Loucy (cell line): ENCODE data around the gene IL24.

Experiments
- H2AFZ ChIP-seq: fragments of 200-600 bp; sonication (generic); 2 replicates; pipeline ENCODE4 v1.6.0; 2016; ENCODE audit warnings: antibody characterized with exemption, mild to moderate bottlenecking, low read length, moderate library complexity
- H3F3A ChIP-seq: fragments of 200-600 bp; 2 replicates; pipeline ENCODE4 v1.6.0; 2016; ENCODE audit warnings: antibody characterized with exemption, low read depth, mild to moderate bottlenecking
- H3K27me3 ChIP-seq: fragments of 200-600 bp; sonication (generic); 2 replicates; pipeline ENCODE4 v1.6.1; 2014; ENCODE audit warnings: low read length, mild to moderate bottlenecking; ENCODE audit not compliant: insufficient read depth, poor library complexity, severe bottlenecking
- H3K36me3 ChIP-seq: fragments of 200-600 bp; sonication (generic); 2 replicates; pipeline ENCODE4 v1.6.1; 2016; ENCODE audit warnings: low read length; ENCODE audit not compliant: insufficient read depth
- H3K4me1 ChIP-seq: fragments of 200-600 bp; sonication (generic); 2 replicates; pipeline ENCODE4 v1.5.1; 2014; ENCODE audit warnings: low read length, mild to moderate bottlenecking; ENCODE audit not compliant: insufficient read depth, poor library complexity, severe bottlenecking
- H3K4me2 ChIP-seq: fragments of 200-600 bp; sonication (generic); 2 replicates; pipeline ENCODE4 v1.6.0; 2014; ENCODE audit warnings: antibody characterized with exemption, low read length, low read depth, mild to moderate bottlenecking; ENCODE audit not compliant: poor library complexity, severe bottlenecking
- H3K4me3 ChIP-seq: fragments of 200-600 bp; sonication (generic); 2 replicates; pipeline ENCODE4 v1.5.1; 2014; ENCODE audit warnings: low read length, mild to moderate bottlenecking, mixed read lengths; ENCODE audit not compliant: poor library complexity, severe bottlenecking
- H3K79me2 ChIP-seq: fragments of 200-600 bp; sonication (generic); 2 replicates; pipeline ENCODE4 v1.6.1; 2014; ENCODE audit warnings: low read length; ENCODE audit not compliant: insufficient read depth
- H3K9ac ChIP-seq: fragments of 200-600 bp; sonication (generic); 2 replicates; pipeline ENCODE4 v1.6.0; 2014; ENCODE audit warnings: mild to moderate bottlenecking, low read depth, low read length, moderate library complexity; ENCODE audit not compliant: poor library complexity, severe bottlenecking
- H3K9me2 ChIP-seq: fragments of 200-600 bp; sonication (generic); replicated peaks from 2 replicates; pipeline ENCODE4 v1.6.1; 2016; ENCODE audit warnings: low read depth, low read length, mixed read lengths
- H3K9me3 ChIP-seq: fragments of 200-600 bp; sonication (generic); 2 replicates; pipeline ENCODE4 v1.6.1; 2014; ENCODE audit warnings: mild to moderate bottlenecking, antibody characterized with exemption, low read length, low read depth; ENCODE audit not compliant: insufficient read depth
- H4K20me1 ChIP-seq: fragments of 200-600 bp; sonication (generic); 2 replicates; pipeline ENCODE4 v1.6.0; 2014; ENCODE audit warnings: antibody characterized with exemption, low read length, mild to moderate bottlenecking; ENCODE audit not compliant: insufficient read depth, poor library complexity, severe bottlenecking
- EZH2phosphoT487 ChIP-seq: fragments of 200-600 bp; IDR thresholded peaks from 2 replicates; pipeline ENCODE4 v1.6.1; 2018; ENCODE audit warnings: antibody characterized with exemption, mild to moderate bottlenecking, moderate library complexity, borderline replicate concordance
- TF ChIP-seq, protein P1 (sequence below): fragments of 200-600 bp; sonication (generic); conservative IDR thresholded peaks from 2 replicates; pipeline ENCODE4 v1.5.1; 2014; ENCODE audit warnings: mild to moderate bottlenecking, antibody characterized with exemption, low read length

The IL24 gene

DNA sequence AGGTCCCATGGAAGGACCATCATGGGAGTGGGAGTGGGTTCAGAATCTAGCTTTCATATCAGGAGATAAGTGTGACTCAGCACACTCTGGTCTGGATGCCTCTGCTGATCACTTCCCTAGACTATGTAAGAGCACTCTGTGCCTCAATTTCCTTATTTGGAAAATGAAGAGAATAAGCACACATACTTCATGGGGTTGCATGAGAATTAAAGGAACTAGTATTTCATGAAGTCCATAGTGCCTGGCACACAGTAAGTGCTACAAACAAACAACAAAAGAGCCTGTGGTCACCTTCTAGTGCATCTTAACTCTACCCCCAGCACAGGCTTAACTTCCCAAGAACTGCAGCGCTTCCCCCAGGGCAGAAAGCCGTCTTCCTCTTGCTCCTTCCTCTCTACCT, 41.4 kb upstream of the IL24 start:
- no peak overlapping the region for H3K4me3 ChIP-seq
- H3F3A ChIP-seq = no peaks in the 10 kb centered on the region
- no peak overlapping the region for H2AFZ ChIP-seq
- no peaks in the 10 kb centered on the region for H3K9me3 ChIP-seq
- H3K36me3 ChIP-seq = no peaks in the 10 kb centered on the region
- no peak overlapping the region for H3K4me2 ChIP-seq
- H3K27me3 ChIP-seq = no peaks in the 10 kb centered on the region
- H3K9me2 ChIP-seq = no peaks in the 10 kb centered on the region
- H3K4me1 ChIP-seq = no peaks in the 10 kb centered on the region
- H4K20me1 ChIP-seq = no peaks in the 10 kb centered on the region
- TF ChIP-seq, protein P1, sequence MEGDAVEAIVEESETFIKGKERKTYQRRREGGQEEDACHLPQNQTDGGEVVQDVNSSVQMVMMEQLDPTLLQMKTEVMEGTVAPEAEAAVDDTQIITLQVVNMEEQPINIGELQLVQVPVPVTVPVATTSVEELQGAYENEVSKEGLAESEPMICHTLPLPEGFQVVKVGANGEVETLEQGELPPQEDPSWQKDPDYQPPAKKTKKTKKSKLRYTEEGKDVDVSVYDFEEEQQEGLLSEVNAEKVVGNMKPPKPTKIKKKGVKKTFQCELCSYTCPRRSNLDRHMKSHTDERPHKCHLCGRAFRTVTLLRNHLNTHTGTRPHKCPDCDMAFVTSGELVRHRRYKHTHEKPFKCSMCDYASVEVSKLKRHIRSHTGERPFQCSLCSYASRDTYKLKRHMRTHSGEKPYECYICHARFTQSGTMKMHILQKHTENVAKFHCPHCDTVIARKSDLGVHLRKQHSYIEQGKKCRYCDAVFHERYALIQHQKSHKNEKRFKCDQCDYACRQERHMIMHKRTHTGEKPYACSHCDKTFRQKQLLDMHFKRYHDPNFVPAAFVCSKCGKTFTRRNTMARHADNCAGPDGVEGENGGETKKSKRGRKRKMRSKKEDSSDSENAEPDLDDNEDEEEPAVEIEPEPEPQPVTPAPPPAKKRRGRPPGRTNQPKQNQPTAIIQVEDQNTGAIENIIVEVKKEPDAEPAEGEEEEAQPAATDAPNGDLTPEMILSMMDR = no peak
- TF ChIP-seq EZH2phosphoT487 = no peak
- H3K9ac ChIP-seq = no peak overlapping the region
- no peaks in the 10 kb centered on the region for H3K79me2 ChIP-seq

DNA sequence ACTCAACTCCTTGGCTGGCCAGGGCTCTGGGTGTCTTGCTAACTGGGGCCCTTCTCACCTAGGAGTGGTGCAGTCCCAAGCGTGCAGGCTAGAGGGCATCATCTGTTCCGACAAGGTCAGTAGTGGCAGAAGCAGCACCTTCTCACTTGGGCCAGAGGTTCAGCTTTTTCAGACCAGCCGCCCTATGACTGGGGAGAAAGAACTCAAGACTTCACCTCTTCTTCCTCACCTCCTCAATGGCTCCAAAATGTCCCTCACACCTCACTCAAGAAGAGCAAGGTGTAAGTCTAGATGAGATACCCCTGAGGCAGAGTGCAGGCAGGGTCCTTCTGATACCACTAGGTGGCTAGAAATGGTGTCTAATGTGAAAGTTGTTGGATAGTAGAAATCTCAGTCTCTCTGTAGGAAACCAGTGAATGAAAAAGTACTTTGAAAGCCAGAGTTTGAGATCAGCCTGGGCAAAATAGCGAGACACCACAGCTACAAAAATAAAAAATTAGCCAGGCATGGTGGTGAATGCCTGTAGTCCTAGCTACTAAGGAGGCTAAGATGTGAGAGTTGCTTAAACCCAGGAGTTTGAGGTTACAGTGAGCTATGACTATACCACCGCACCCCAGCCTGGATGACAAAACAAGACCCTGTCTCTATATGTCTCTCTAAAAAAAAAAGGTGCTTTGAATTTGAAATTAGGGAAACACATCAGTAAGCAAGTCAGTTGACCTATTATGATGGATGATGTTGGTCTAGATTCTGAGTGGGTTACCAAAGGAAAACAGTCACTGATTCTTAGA, 40.4 kb upstream of the IL24 start:
- no peaks in the 10 kb centered on the region for H3K9me2 ChIP-seq
- no peaks in the 10 kb centered on the region for H3K27me3 ChIP-seq
- no peak for TF ChIP-seq EZH2phosphoT487
- TF ChIP-seq, protein P1 = peak; percentile 86
- H4K20me1 ChIP-seq = no peaks in the 10 kb centered on the region
- no peaks in the 10 kb centered on the region for H3F3A ChIP-seq
- H3K9me3 ChIP-seq = no peaks in the 10 kb centered on the region
- H3K4me3 ChIP-seq = no peak overlapping the region
- H3K4me1 ChIP-seq = no peaks in the 10 kb centered on the region
- H3K79me2 ChIP-seq = no peaks in the 10 kb centered on the region
- no peaks in the 10 kb centered on the region for H3K36me3 ChIP-seq
- no peak overlapping the region for H2AFZ ChIP-seq
- no peak overlapping the region for H3K9ac ChIP-seq
- H3K4me2 ChIP-seq = no peak overlapping the region

DNA sequence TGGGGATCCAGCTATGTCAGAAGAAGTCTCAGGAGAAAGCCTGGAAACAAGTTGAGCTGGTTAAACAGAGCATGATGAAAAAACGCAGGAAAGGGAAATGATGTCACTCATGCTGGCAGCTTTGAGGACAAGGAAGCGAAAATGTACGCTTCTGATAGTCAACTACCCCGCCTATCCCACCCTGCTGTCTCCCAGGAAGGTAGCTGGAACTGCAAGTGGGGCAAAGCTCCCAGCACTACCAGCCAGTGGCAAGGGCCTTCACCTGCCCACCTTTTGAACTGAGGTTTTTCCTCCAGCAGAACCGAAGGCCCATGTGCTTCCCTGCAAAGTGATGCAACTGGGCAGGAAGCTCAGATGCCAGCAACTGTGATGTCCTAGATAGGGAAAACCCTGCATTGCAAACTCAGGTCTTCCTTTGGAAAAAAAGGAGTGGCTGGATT, 38.1 kb upstream of the IL24 start:
- H3K79me2 ChIP-seq = no peaks in the 10 kb centered on the region
- no peaks in the 10 kb centered on the region for H3K36me3 ChIP-seq
- no peak overlapping the region for H3K9ac ChIP-seq
- no peaks in the 10 kb centered on the region for H3F3A ChIP-seq
- H4K20me1 ChIP-seq = no peaks in the 10 kb centered on the region
- TF ChIP-seq, protein P1 = no peak
- no peak for TF ChIP-seq EZH2phosphoT487
- H2AFZ ChIP-seq = no peak overlapping the region
- no peaks in the 10 kb centered on the region for H3K9me3 ChIP-seq
- H3K4me3 ChIP-seq = no peak overlapping the region
- H3K4me1 ChIP-seq = no peaks in the 10 kb centered on the region
- no peaks in the 10 kb centered on the region for H3K9me2 ChIP-seq
- no peaks in the 10 kb centered on the region for H3K27me3 ChIP-seq
- H3K4me2 ChIP-seq = no peak overlapping the region
